Mesenchymal stem cell (in vitro differentiated cells and primary cell): ENCODE results near the gene PRDM1.
A peak's percentile ranks its signal among the peaks of the same experiment; 100 is the strongest.

Source experiments
- DNase-seq: peaks from one replicate; pipeline ENCODE4 v3.0.0-alpha.2; 2013
- H2AFZ ChIP-seq: one replicate; pipeline ENCODE4 v1.6.1; 2013; ENCODE audit warnings: low read depth, mild to moderate bottlenecking, control low read depth, inconsistent platforms, low read length, moderate library complexity
- H2AK5ac ChIP-seq: 2 replicates; pipeline ENCODE4 v1.6.1; 2013; ENCODE audit warnings: low read length, moderate library complexity, mild to moderate bottlenecking, inconsistent platforms; ENCODE audit not compliant: severe bottlenecking
- H2BK120ac ChIP-seq: one replicate; pipeline ENCODE4 v1.6.1; 2013; ENCODE audit warnings: low read depth, mild to moderate bottlenecking, inconsistent platforms, low read length, moderate library complexity
- H2BK12ac ChIP-seq, 2 experiments: one replicate each; pipeline ENCODE4 v1.6.1; 2013; ENCODE audit warnings: inconsistent platforms in 2 of 2, low read length in 2 of 2, mild to moderate bottlenecking in 2 of 2, moderate library complexity in 2 of 2, control low read depth in 1 of 2
- H2BK15ac ChIP-seq: one replicate; pipeline ENCODE4 v1.6.1; 2013; ENCODE audit warnings: mild to moderate bottlenecking, low read depth, inconsistent platforms; ENCODE audit not compliant: poor library complexity, severe bottlenecking
- H2BK5ac ChIP-seq: 2 replicates; pipeline ENCODE4 v1.6.1; 2013; ENCODE audit warnings: low read depth, mild to moderate bottlenecking, low read length, control low read depth, inconsistent platforms; ENCODE audit not compliant: poor library complexity, severe bottlenecking
- H3K14ac ChIP-seq, 2 experiments: one replicate each; pipeline ENCODE4 v1.6.1; 2013; ENCODE audit warnings: inconsistent platforms in 2 of 2, low read length in 2 of 2, control low read depth in 1 of 2, mild to moderate bottlenecking in 1 of 2, moderate library complexity in 1 of 2
- H3K18ac ChIP-seq, 2 experiments: one replicate each; pipeline ENCODE4 v1.6.1; 2013; ENCODE audit warnings: inconsistent platforms in 2 of 2, low read length in 2 of 2, control low read depth in 1 of 2, low read depth in 1 of 2, mild to moderate bottlenecking in 1 of 2
- H3K23ac ChIP-seq, 2 experiments: one replicate each; pipeline ENCODE4 v1.6.1; 2013; ENCODE audit warnings: inconsistent platforms in 2 of 2, low read length in 2 of 2, mild to moderate bottlenecking in 2 of 2, moderate library complexity in 2 of 2, control low read depth in 1 of 2
- H3K27ac ChIP-seq: 2 replicates; pipeline ENCODE4 v1.5.1; 2013; ENCODE audit warnings: mild to moderate bottlenecking, moderate library complexity, low read length, control low read depth, inconsistent platforms; ENCODE audit not compliant: poor library complexity, severe bottlenecking
- H3K27me3 ChIP-seq, 2 experiments: 2 replicates each; pipeline versions ENCODE4 v1.6.1 to v1.7.0; 2013; ENCODE audit warnings: low read length in 2 of 2, mild to moderate bottlenecking in 2 of 2, moderate library complexity in 2 of 2, control low read depth in 1 of 2, inconsistent platforms in 1 of 2; ENCODE audit not compliant: control insufficient read depth in 1 of 2, insufficient read depth in 1 of 2
- H3K36me3 ChIP-seq, 2 experiments: 2 replicates each; pipeline versions ENCODE4 v1.6.1 to v1.7.0; 2013; ENCODE audit warnings: low read length in 2 of 2, control low read depth in 1 of 2, inconsistent platforms in 1 of 2, low read depth in 1 of 2, mild to moderate bottlenecking in 1 of 2; ENCODE audit not compliant: insufficient read depth in 2 of 2, control insufficient read depth in 1 of 2
- H3K4ac ChIP-seq, 2 experiments: one replicate each; pipeline ENCODE4 v1.6.1; 2013; ENCODE audit warnings: inconsistent platforms in 2 of 2, low read length in 2 of 2, mild to moderate bottlenecking in 2 of 2, moderate library complexity in 2 of 2, control low read depth in 1 of 2, low read depth in 1 of 2
- H3K4me1 ChIP-seq: 2 replicates; pipeline ENCODE4 v1.6.1; 2013; ENCODE audit warnings: low read depth, low read length, control low read depth; ENCODE audit not compliant: control insufficient read depth, insufficient read depth
- H3K4me2 ChIP-seq: 2 replicates; pipeline ENCODE4 v1.6.1; 2013; ENCODE audit warnings: low read length, mild to moderate bottlenecking, inconsistent platforms; ENCODE audit not compliant: poor library complexity, severe bottlenecking
- H3K4me3 ChIP-seq, 2 experiments: 2 replicates each; pipeline versions ENCODE4 v1.5.1 to v1.7.0; 2013; ENCODE audit warnings: low read length in 2 of 2, mild to moderate bottlenecking in 2 of 2, control low read depth in 1 of 2, low read depth in 1 of 2; ENCODE audit not compliant: insufficient read depth in 1 of 2
- H3K79me1 ChIP-seq: replicated peaks from 2 replicates; pipeline ENCODE4 v1.6.1; 2013; ENCODE audit warnings: mild to moderate bottlenecking, control low read depth, low read length, inconsistent platforms; ENCODE audit not compliant: poor library complexity, severe bottlenecking
- H3K9ac ChIP-seq: 2 replicates; pipeline ENCODE4 v1.7.0; 2013; ENCODE audit warnings: mild to moderate bottlenecking, low read length, moderate library complexity
- H3K9me3 ChIP-seq: 2 replicates; pipeline ENCODE4 v1.7.0; 2013; ENCODE audit warnings: mild to moderate bottlenecking, low read length; ENCODE audit not compliant: control insufficient read depth
- H4K8ac ChIP-seq: one replicate; pipeline ENCODE4 v1.6.1; 2013; ENCODE audit warnings: inconsistent platforms, mild to moderate bottlenecking, low read length, moderate library complexity
- H4K91ac ChIP-seq: one replicate; pipeline ENCODE4 v1.6.1; 2013; ENCODE audit warnings: mild to moderate bottlenecking, low read length, inconsistent platforms
- WGBS: methylation state at CpG from one replicate; pipeline ENCODE4 v1.1.7; 2013; ENCODE audit warnings: mixed read lengths; 5-methylcytosine and 5-hydroxymethylcytosine counted together

The PRDM1 gene

DNA sequence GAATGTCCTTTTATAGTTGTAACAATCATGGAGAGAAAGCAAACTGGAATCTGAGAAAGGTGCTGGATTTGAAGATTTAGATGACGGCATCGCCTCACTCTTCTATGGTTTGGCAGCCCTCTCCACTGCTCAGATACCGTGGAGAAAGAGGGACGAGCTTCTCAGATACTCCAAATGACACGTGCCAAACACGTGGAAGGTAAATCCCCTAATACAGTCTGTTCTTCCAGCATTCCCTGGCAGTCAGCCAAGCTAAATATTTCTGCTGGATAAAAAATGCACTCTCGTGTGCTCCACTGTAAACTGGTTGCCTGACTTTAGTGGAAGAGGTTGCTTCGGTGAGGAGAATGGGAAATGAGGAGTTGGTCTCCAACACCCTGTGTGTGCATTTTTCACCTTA is 16.7 kb upstream of the PRDM1 start:
- no peak overlapping the region for H4K8ac ChIP-seq
- H3K27me3 ChIP-seq = no peaks in the 10 kb centered on the region
- WGBS = 54% methylated on average over 8 of the region's 8 CpGs

DNA sequence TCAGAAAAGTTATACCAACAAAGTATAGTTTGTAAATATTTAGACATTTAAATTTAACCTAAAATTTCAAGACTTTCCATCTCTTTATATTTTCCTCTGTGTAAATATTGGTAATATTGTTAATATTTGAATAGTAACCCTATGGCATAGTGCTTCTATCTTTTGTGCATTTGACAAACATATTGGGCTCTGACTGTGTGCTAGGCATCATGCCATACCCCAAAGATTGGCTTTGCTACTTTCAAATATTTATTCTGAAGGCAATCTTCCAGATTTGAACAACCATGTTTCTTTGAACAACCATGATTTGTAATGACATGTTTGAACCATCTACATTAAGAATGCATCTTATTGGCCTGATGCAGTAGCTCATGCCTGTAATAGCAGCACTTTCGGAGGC is 15.5 kb upstream of the PRDM1 start:
- Histone ChIP-seq H2BK120ac (no peak overlapping the region), H2AK5ac (no peak overlapping the region), H3K14ac (no peak overlapping the region), H2AFZ (no peak overlapping the region), H3K9ac (no peak overlapping the region), H3K27me3 (no peaks in the 10 kb centered on the region), H4K91ac (no peak overlapping the region), H3K9me3 (no peaks in the 10 kb centered on the region), H3K18ac (no peak overlapping the region), H4K8ac (no peak overlapping the region), H3K4me1 (peaks cover 4% of the 10 kb centered on the region), H3K4ac (no peak overlapping the region), H3K36me3 (no peaks in the 10 kb centered on the region), H3K4me2 (no peak overlapping the region), H3K27ac (no peak overlapping the region), H3K4me3 (no peak overlapping the region), H3K23ac (no peak overlapping the region), H2BK12ac (no peak overlapping the region), H3K79me1 (no peaks in the 10 kb centered on the region), H2BK15ac (no peak overlapping the region), H2BK5ac (no peak overlapping the region)
- no peak for DNase-seq
- WGBS = 94% methylated on average over 1 of the region's 1 CpG

More for the DNA sequence above, 16.7 kb upstream of the PRDM1 start:
- Histone ChIP-seq H3K79me1 (no peaks in the 10 kb centered on the region), H3K14ac (no peak overlapping the region), H2BK15ac (no peak overlapping the region), H2BK120ac (no peak overlapping the region), H3K4me2 (peak overlapping the region; percentile 32), H3K9ac (no peak overlapping the region), H3K4me1 (peaks cover 4% of the 10 kb centered on the region), H3K36me3 (no peaks in the 10 kb centered on the region), H2BK5ac (no peak overlapping the region), H3K18ac (no peak overlapping the region), H3K4me3 (no peak overlapping the region), H2AK5ac (no peak overlapping the region), H3K27ac (no peak overlapping the region), H3K4ac (no peak overlapping the region), H2AFZ (no peak overlapping the region), H3K9me3 (no peaks in the 10 kb centered on the region), H3K23ac (no peak overlapping the region), H4K91ac (no peak overlapping the region), H2BK12ac (no peak overlapping the region)
- DNase-seq = peak; percentile 59

- peaks cover 4% of the 10 kb centered on the region for H3K4me1 ChIP-seq
- H3K79me1 ChIP-seq = no peaks in the 10 kb centered on the region
- no peak overlapping the region for H3K4me3 ChIP-seq
- H3K23ac ChIP-seq = no peak overlapping the region
- H3K4ac ChIP-seq = no peak overlapping the region
- H3K9ac ChIP-seq = no peak overlapping the region
- H2BK15ac ChIP-seq = no peak overlapping the region
- peak overlapping the region in 1 of 2 experiments; percentile 55 for H3K14ac ChIP-seq
- H2BK120ac ChIP-seq = no peak overlapping the region
- no peak overlapping the region for H4K91ac ChIP-seq
- peak overlapping the region; percentile 29 for H4K8ac ChIP-seq
- H3K9me3 ChIP-seq = no peaks in the 10 kb centered on the region
- no peak overlapping the region for H2BK5ac ChIP-seq
- H3K27ac ChIP-seq = no peak overlapping the region
- peak overlapping the region in 1 of 2 experiments; percentile 18 for H2BK12ac ChIP-seq
- H3K27me3 ChIP-seq = no peaks in the 10 kb centered on the region
- no peak overlapping the region for H2AK5ac ChIP-seq
- no peak overlapping the region for H3K4me2 ChIP-seq
- H3K36me3 ChIP-seq = no peaks in the 10 kb centered on the region
- DNase-seq = no peak
- WGBS = 50% methylated on average over 4 of the region's 8 CpGs
- H2AFZ ChIP-seq = no peak overlapping the region
- no peak overlapping the region for H3K18ac ChIP-seq
These were observed 13.5 kb upstream of the PRDM1 start for GRCh38 chr6:106072501-106073090.

- Histone ChIP-seq H3K9ac (no peak overlapping the region), H3K14ac (no peak overlapping the region), H3K27ac (no peak overlapping the region), H2BK5ac (no peak overlapping the region), H2BK12ac (no peak overlapping the region), H3K27me3 (no peaks in the 10 kb centered on the region), H3K79me1 (no peaks in the 10 kb centered on the region), H4K91ac (no peak overlapping the region), H3K36me3 (no peaks in the 10 kb centered on the region), H2AK5ac (no peak overlapping the region), H4K8ac (no peak overlapping the region), H3K9me3 (no peaks in the 10 kb centered on the region), H3K4me3 (no peak overlapping the region), H2AFZ (no peak overlapping the region), H3K23ac (no peak overlapping the region), H3K4ac (no peak overlapping the region), H2BK120ac (no peak overlapping the region), H2BK15ac (no peak overlapping the region), H3K4me1 (peaks cover 4% of the 10 kb centered on the region), H3K4me2 (no peak overlapping the region), H3K18ac (no peak overlapping the region)
- no CpG with 5 or more reads among the region's 3 CpGs for WGBS
- DNase-seq = no peak
These were observed 12.0 kb upstream of the PRDM1 start for GRCh38 chr6:106074146-106074545.
